ENCODE results near the gene ADAT1.

ADAT1 gene

GRCh38 chr16:75558846-75559401 is 64.2 kb downstream of the ADAT1 start:
- H3K4me2 ChIP-seq (ENCODE audit: low read length): no peak overlapping the region
- H3K36me3 ChIP-seq (ENCODE audit: control insufficient read depth, insufficient read depth, low read length): no peaks in the 10 kb centered on the region
- H3K9me3 ChIP-seq (ENCODE audit: control insufficient read depth, low read length): no peaks in the 10 kb centered on the region
- H3K4me3 ChIP-seq (ENCODE audit: low read depth, low read length): no peak overlapping the region
- no peak overlapping the region for H3K27ac ChIP-seq
- H2AFZ ChIP-seq: no peak overlapping the region
- no peaks in the 10 kb centered on the region for H3K27me3 ChIP-seq (ENCODE audit: control insufficient read depth, insufficient read depth, low read length)
- H3K4me1 ChIP-seq: no peaks in the 10 kb centered on the region
- H3K9ac ChIP-seq: no peak overlapping the region
- peaks cover 3% of the 10 kb centered on the region for H3K79me2 ChIP-seq
- TF ChIP-seq CTCF (IDR thresholded peaks at IDR 0.05): no peak

GRCh38 chr16:75556431-75556950 is 66.6 kb downstream of the ADAT1 start:
- Histone ChIP-seq H3K4me3 (ENCODE audit: low read depth, low read length) (peak overlapping the region; percentile 73), H3K79me2 (peaks cover 10% of the 10 kb centered on the region), H3K4me2 (ENCODE audit: low read length) (peak overlapping the region; percentile 95), H3K36me3 (ENCODE audit: control insufficient read depth, insufficient read depth, low read length) (no peaks in the 10 kb centered on the region), H3K27ac (peak overlapping the region; percentile 70), H2AFZ (peak overlapping the region; percentile 75), H3K9me3 (ENCODE audit: control insufficient read depth, low read length) (no peaks in the 10 kb centered on the region), H3K4me1 (no peaks in the 10 kb centered on the region), H3K9ac (no peak overlapping the region), H3K27me3 (ENCODE audit: control insufficient read depth, insufficient read depth, low read length) (no peaks in the 10 kb centered on the region)
- no peak for TF ChIP-seq CTCF (IDR thresholded peaks at IDR 0.05)

GRCh38 chr16:75555707-75556430 is 67.2 kb downstream of the ADAT1 start, which contains the start of gene TMEM231:
Gene TMEM231 (minus strand): TSS chr16:75556252. CDS start chr16:75556209, 43 bp downstream.
- Histone ChIP-seq H3K27ac (peak within 1 kb of the TSS; percentile 70), H3K4me1 (no peaks in the 10 kb centered on the region), H3K79me2 (peaks cover 10% of the 10 kb centered on the region), H3K27me3 (ENCODE audit: control insufficient read depth, insufficient read depth, low read length) (no peaks in the 10 kb centered on the region), H3K4me2 (ENCODE audit: low read length) (peak within 1 kb of the TSS; percentile 95), H3K4me3 (ENCODE audit: low read depth, low read length) (peak within 1 kb of the TSS; percentile 73), H3K9me3 (ENCODE audit: control insufficient read depth, low read length) (no peaks in the 10 kb centered on the region), H3K9ac (peak within 1 kb of the TSS; percentile 40), H3K36me3 (ENCODE audit: control insufficient read depth, insufficient read depth, low read length) (no peaks in the 10 kb centered on the region), H2AFZ (peak within 1 kb of the TSS; percentile 75)
- no peak for TF ChIP-seq CTCF (IDR thresholded peaks at IDR 0.05)

GRCh38 chr16:75555213-75555706 is 67.8 kb downstream of the ADAT1 start:
- Histone ChIP-seq H3K9ac (peak overlapping the region; percentile 40), H3K79me2 (peaks cover 12% of the 10 kb centered on the region), H3K4me3 (ENCODE audit: low read depth, low read length) (peak overlapping the region; percentile 73), H3K4me2 (ENCODE audit: low read length) (peak overlapping the region; percentile 95), H2AFZ (peak overlapping the region; percentile 75), H3K36me3 (ENCODE audit: control insufficient read depth, insufficient read depth, low read length) (no peaks in the 10 kb centered on the region), H3K9me3 (ENCODE audit: control insufficient read depth, low read length) (no peaks in the 10 kb centered on the region), H3K27ac (peak overlapping the region; percentile 70), H3K27me3 (ENCODE audit: control insufficient read depth, insufficient read depth, low read length) (no peaks in the 10 kb centered on the region), H3K4me1 (no peaks in the 10 kb centered on the region)
- TF ChIP-seq CTCF (IDR thresholded peaks at IDR 0.05): no peak

Data from parathyroid adenoma (tissue), 2 donors.